Measurements from ENCODE around the gene GNAT1. TPM values are rescaled to one million over a fixed set of nuclear protein-coding genes. Genes with fewer than 3 reads are reported as not detected.

The GNAT1 gene
- total RNA-seq, 1 experiment from 2014 or later, result not detected

- no peak for DNase-seq
- Histone ChIP-seq H3K9me2 (ENCODE audit: insufficient read depth) (no peaks in the 10 kb centered on the region), H3K27ac (no peak overlapping the region), H3F3A (ENCODE audit: insufficient read depth, low read depth) (0 out of 2 replicates have a peak, but pooled peaks cover 2% of the 10 kb centered on the region), H3K9me3 (ENCODE audit: insufficient read depth, low read depth) (no peaks in the 10 kb centered on the region), H3K4me1 (replicated peaks; ENCODE audit: insufficient read depth) (0 out of 2 replicates have a peak, but pooled peaks cover 7% of the 10 kb centered on the region), H3K79me2 (ENCODE audit: low read depth) (no peaks in the 10 kb centered on the region), H3K4me3 (no peak overlapping the region), H4K20me1 (ENCODE audit: insufficient read depth) (no peaks in the 10 kb centered on the region), H3K4me2 (no peak overlapping the region), H2AFZ (no peak overlapping the region), H3K36me3 (ENCODE audit: low read depth) (no peaks in the 10 kb centered on the region), H3K27me3 (ENCODE audit: insufficient read depth, low read depth) (no peaks in the 10 kb centered on the region)
- POLR2A ChIA-PET (ENCODE audit: unreplicated experiment), result interaction anchor here (0.6 kb wide), 2 partner anchors 31 to 187 kb away, joined by 4 to 9 read pairs; no protein-coding TSS in a partner anchor
- intact Hi-C loops (cut with micrococcal nuclease; ENCODE audit: unreplicated experiment), result loop anchor here (2.0 kb wide), 2 partner anchors 351 to 423 kb away; no protein-coding TSS in a partner anchor
- TF ChIP-seq, protein P1, sequence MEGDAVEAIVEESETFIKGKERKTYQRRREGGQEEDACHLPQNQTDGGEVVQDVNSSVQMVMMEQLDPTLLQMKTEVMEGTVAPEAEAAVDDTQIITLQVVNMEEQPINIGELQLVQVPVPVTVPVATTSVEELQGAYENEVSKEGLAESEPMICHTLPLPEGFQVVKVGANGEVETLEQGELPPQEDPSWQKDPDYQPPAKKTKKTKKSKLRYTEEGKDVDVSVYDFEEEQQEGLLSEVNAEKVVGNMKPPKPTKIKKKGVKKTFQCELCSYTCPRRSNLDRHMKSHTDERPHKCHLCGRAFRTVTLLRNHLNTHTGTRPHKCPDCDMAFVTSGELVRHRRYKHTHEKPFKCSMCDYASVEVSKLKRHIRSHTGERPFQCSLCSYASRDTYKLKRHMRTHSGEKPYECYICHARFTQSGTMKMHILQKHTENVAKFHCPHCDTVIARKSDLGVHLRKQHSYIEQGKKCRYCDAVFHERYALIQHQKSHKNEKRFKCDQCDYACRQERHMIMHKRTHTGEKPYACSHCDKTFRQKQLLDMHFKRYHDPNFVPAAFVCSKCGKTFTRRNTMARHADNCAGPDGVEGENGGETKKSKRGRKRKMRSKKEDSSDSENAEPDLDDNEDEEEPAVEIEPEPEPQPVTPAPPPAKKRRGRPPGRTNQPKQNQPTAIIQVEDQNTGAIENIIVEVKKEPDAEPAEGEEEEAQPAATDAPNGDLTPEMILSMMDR (conservative IDR thresholded peaks at IDR 0.05), result no peak
- TF ChIP-seq EZH2 (IDR thresholded peaks at IDR 0.05; ENCODE audit: low read depth), result no peak
- BruUV-seq (replicated peaks), result no TSS peak
- CTCF ChIA-PET, result interaction anchor here (0.6 to 1.5 kb wide), 2 partner anchors 31 to 69 kb away, joined by 4 read pairs; no protein-coding TSS in a partner anchor
Observed at GRCh38 chr3:50192124-50192523, 714 bp downstream of the GNAT1 start.

GRCh38 chr3:50192689-50193141 lies 1.3 kb downstream of the GNAT1 start:
- Histone ChIP-seq H4K20me1 (ENCODE audit: insufficient read depth) (no peaks in the 10 kb centered on the region), H3K9me3 (ENCODE audit: insufficient read depth, low read depth) (no peaks in the 10 kb centered on the region), H3K4me1 (replicated peaks; ENCODE audit: insufficient read depth) (0 out of 2 replicates have a peak, but pooled peaks cover 7% of the 10 kb centered on the region), H3F3A (ENCODE audit: insufficient read depth, low read depth) (0 out of 2 replicates have a peak, but pooled peaks cover 2% of the 10 kb centered on the region), H3K79me2 (ENCODE audit: low read depth) (no peaks in the 10 kb centered on the region), H3K9me2 (ENCODE audit: insufficient read depth) (no peaks in the 10 kb centered on the region), H3K27me3 (ENCODE audit: insufficient read depth, low read depth) (no peaks in the 10 kb centered on the region), H3K27ac (no peak overlapping the region), H2AFZ (no peak overlapping the region), H3K4me3 (no peak overlapping the region), H3K4me2 (no peak overlapping the region), H3K36me3 (ENCODE audit: low read depth) (no peaks in the 10 kb centered on the region)
- TF ChIP-seq EZH2 (IDR thresholded peaks at IDR 0.05; ENCODE audit: low read depth), result no peak
- TF ChIP-seq, protein P1 (conservative IDR thresholded peaks at IDR 0.05), result peak; percentile 91
- ChIA-PET POLR2A (ENCODE audit: unreplicated experiment) (interaction anchor here (0.6 kb wide), 2 partner anchors 80 to 187 kb away, joined by 4 to 9 read pairs; no protein-coding TSS in a partner anchor), CTCF (interaction anchor here (1.5 kb wide), 1 partner anchor 69 kb away, joined by 4 read pairs; no protein-coding TSS in a partner anchor)
- intact Hi-C loops (cut with micrococcal nuclease; ENCODE audit: unreplicated experiment), result loop anchor here (2.0 kb wide), 2 partner anchors 350 to 422 kb away; no protein-coding TSS in a partner anchor
- BruUV-seq (replicated peaks), result no TSS peak
- DNase-seq, result peak; percentile 47 to 78

GRCh38 chr3:50193286-50193685 lies 1.9 kb downstream of the GNAT1 start:
- Histone ChIP-seq H3F3A (ENCODE audit: insufficient read depth, low read depth) (0 out of 2 replicates have a peak, but pooled peaks cover 2% of the 10 kb centered on the region), H3K27ac (no peak overlapping the region), H3K4me1 (replicated peaks; ENCODE audit: insufficient read depth) (0 out of 2 replicates have a peak, but pooled peaks cover 7% of the 10 kb centered on the region), H3K36me3 (ENCODE audit: low read depth) (no peaks in the 10 kb centered on the region), H3K4me2 (no peak overlapping the region), H3K79me2 (ENCODE audit: low read depth) (no peaks in the 10 kb centered on the region), H3K4me3 (no peak overlapping the region), H2AFZ (no peak overlapping the region), H3K9me2 (ENCODE audit: insufficient read depth) (no peaks in the 10 kb centered on the region), H3K27me3 (ENCODE audit: insufficient read depth, low read depth) (no peaks in the 10 kb centered on the region), H4K20me1 (ENCODE audit: insufficient read depth) (no peaks in the 10 kb centered on the region), H3K9me3 (ENCODE audit: insufficient read depth, low read depth) (no peaks in the 10 kb centered on the region)
- TF ChIP-seq, protein P1 (conservative IDR thresholded peaks at IDR 0.05), result no peak
- no peak for TF ChIP-seq EZH2 (IDR thresholded peaks at IDR 0.05; ENCODE audit: low read depth)
- CTCF ChIA-PET, result no interaction called here
- intact Hi-C loops (cut with micrococcal nuclease; ENCODE audit: unreplicated experiment), result loop anchor here (2.0 kb wide), 2 partner anchors 350 to 422 kb away; no protein-coding TSS in a partner anchor
- POLR2A ChIA-PET (ENCODE audit: unreplicated experiment), result no interaction called here
- DNase-seq, result no peak
- BruUV-seq (replicated peaks), result no TSS peak
